Epidermal melanocyte (primary cell): ENCODE results near the gene RNF126.
"Not testable (repeated sequence)": the region's sequence is repeated elsewhere in the genome, so short reads cannot be mapped to it uniquely, and the experiment has no call there.

ENCODE experiments used
- DNase-seq: peaks from one replicate; pipeline ENCODE4 v3.0.0; 2011; ENCODE audit warnings: low spot score; ENCODE audit not compliant: insufficient read length

RNF126 gene

GRCh38 chr19:613732-614567 lies 49.1 kb downstream of the RNF126 start:
- DNase-seq: no peak

- no peak for DNase-seq
Measured at GRCh38 chr19:612941-613340, 50.1 kb downstream of the RNF126 start.

- no peak for DNase-seq
Measured at GRCh38 chr19:611481-611868, 51.5 kb downstream of the RNF126 start.

GRCh38 chr19:610801-611480 lies 52.1 kb downstream of the RNF126 start:
- DNase-seq: peak; percentile 85

- DNase-seq: no peak
Measured at GRCh38 chr19:610071-610800, 52.8 kb downstream of the RNF126 start.

- DNase-seq: peak; percentile 73
Measured at GRCh38 chr19:609004-609346, 54.0 kb downstream of the RNF126 start.

- no peak for DNase-seq
Measured at GRCh38 chr19:608155-609003, 54.6 kb downstream of the RNF126 start.

- no peak for DNase-seq
Measured at GRCh38 chr19:607301-608154, 55.5 kb downstream of the RNF126 start.

GRCh38 chr19:605061-605971 lies 57.7 kb downstream of the RNF126 start:
- not testable (repeated sequence) for DNase-seq

GRCh38 chr19:604355-604754 lies 58.7 kb downstream of the RNF126 start:
- no peak for DNase-seq

- DNase-seq: not testable (repeated sequence)
Measured at GRCh38 chr19:603779-604178, 59.2 kb downstream of the RNF126 start.

GRCh38 chr19:603302-603639 lies 59.7 kb downstream of the RNF126 start:
- not testable (repeated sequence) for DNase-seq

GRCh38 chr19:602391-603301 lies 60.4 kb downstream of the RNF126 start:
- no peak for DNase-seq

- DNase-seq: no peak
Measured at GRCh38 chr19:601790-602189, 61.2 kb downstream of the RNF126 start.

GRCh38 chr19:601310-601709 lies 61.7 kb downstream of the RNF126 start:
- DNase-seq: no peak
